Measurements from ENCODE around the gene CMTM7.

Gene CMTM7, protein sequence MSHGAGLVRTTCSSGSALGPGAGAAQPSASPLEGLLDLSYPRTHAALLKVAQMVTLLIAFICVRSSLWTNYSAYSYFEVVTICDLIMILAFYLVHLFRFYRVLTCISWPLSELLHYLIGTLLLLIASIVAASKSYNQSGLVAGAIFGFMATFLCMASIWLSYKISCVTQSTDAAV

DNA sequence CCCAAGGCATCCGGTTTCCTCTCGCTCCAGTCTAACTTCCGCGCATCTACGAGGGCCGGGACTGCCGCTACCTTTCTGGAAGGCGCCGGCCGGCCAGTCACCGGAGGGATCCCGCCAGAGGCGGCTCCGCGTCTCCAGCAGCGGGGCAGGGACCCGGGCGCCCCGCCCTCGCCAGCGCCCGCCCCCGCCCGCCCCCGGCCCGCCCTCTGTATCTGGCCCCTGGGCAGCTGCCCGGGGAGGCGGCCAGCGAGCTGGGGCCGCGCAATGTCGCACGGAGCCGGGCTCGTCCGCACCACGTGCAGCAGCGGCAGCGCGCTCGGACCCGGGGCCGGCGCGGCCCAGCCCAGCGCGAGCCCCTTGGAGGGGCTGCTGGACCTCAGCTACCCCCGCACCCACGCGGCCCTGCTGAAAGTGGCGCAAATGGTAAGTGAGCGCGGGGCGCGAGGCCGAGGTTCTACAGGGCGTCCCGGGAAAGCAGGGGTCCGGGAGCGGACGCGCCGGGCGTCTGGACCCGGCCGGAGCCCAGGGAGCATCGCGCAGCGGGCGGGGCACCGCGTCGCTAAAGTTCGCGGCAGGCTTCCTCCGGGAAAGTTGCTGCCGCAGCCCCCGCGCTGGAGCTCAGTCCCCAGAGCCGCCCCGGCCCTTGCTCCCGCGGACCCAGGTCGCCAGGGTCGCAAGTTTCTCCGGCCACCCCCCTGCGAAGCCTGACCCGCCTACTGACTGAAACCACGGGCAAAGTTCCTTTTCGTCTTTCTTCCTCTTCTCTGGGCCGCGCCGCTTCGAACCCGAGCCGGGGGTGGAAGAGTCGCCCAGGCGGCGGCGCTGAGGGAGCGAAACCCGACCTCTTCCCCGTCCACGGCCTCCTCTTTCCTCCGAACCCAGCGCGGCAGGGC, at the start of gene CMTM7:
Gene CMTM7 (plus strand): TSS at position 211 of the 893 bp plus-strand sequence. CDS start 54 bp downstream, at position 265.
- DNase-seq = peak; percentile 72

DNA sequence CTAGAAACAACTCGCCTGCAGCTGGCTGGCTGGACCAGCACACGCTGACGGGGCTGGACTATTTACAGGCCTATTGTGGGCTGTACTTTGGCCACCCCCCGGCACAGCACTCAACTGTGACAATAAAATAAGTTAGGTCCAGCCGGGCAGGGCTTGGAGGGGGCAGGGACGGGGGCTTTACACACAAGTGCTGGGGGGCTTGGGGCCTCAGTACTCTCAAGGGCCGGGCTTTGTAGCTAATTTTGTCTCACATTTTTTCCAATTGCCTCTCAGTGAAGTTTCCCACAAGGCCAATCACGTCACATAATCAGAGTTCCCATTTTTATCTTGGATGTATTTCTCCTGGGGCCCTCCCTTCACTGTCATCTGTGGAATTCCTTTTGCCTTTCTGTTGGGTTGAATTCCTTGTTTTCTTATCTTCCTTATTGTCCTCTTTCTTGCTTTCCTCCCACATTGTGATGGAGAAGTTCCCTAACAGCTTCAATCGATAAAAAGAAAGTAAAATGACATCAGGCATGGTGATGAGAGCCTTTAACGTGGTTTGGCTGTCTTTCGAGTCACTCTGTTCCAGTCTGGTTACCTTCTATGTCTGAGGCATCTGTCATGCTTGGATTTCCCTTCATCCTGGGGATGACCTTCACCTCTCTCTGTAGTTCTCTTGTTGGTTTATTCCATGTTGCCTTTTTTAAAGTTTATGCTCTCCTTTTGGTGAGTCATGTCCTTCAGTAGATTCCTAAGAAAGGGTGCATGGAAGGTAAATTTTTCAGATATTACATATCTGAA, 44.1 kb upstream of the CMTM7 start:
- peak; percentile 0 for DNase-seq

DNA sequence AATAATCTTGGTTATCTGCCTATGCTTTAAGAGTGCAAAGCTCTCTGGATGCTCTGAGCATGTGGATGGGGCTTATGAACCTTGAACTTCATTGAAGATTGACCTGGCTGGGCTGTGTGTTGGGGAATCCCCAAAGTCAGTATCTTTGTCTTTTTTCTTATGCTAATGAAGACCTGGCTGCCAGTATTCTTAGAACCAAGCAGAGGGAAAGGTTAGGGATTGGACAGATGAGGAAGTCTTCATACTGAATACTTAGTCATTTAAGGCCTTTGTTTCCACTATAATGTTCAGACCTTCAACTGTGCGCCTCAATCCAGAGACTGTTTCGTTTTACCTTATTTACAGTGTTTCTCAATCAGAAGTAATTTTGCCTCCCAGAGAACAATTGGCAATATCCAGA, 42.5 kb upstream of the CMTM7 start:
- DNase-seq = no peak

DNA sequence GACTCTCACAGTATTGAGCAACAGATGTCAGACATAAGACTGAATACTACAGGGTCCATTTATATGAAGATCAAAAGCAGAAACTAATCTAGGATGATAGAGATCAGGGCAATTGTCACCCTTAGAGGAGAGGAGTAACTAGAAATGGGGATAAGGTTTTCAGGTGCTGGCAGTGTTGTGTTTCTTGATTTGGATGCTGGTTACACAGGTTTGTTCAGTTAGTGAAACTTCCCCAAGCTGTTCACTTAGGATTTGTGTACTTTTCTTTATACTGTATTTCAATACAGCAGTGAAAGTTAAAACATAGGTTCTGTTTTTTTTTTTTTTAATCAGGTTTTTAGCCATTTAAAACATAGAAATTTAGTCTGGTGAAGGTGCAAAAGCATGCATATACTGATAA, 39.1 kb upstream of the CMTM7 start:
- no peak for DNase-seq

DNA sequence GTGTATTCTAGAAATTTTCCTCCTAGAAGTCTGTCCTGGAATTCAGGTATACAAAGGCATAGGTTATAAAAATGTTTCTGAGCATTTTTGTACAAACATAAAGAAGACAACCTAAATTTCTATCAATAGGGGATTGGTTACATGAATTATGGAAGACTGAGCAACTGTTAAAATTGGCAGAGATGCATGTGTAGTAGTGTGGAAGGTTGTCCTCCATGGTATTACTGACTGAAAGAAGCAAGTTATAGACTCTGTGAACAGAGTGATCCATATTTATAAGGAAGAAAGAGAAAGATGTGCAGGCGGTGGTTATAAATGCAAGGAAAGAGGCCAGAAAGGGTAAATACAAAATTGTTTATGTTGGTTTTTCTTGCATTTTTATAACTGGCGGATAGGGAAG, 38.3 kb upstream of the CMTM7 start:
- no peak for DNase-seq

DNA sequence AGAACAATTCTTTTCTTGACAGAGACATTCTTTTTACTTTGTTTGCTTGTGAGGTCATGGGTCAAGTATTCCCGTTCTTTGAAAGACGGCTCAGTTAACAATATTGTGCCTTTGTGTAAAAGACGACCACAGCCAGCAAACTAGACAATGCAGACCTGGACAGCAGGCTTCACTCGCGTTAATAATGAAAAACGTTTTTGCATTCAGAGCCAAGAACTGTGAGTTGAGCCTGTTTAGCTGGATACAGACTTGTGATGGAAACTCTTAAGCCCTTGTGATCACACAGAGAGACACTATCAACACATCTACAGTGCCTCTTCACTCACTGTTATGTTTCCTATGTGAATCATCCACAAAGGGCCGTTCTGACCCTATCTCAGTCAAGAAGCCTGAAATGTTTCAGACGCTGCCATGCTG, 37.3 kb upstream of the CMTM7 start:
- peak; percentile 16 for DNase-seq

DNA sequence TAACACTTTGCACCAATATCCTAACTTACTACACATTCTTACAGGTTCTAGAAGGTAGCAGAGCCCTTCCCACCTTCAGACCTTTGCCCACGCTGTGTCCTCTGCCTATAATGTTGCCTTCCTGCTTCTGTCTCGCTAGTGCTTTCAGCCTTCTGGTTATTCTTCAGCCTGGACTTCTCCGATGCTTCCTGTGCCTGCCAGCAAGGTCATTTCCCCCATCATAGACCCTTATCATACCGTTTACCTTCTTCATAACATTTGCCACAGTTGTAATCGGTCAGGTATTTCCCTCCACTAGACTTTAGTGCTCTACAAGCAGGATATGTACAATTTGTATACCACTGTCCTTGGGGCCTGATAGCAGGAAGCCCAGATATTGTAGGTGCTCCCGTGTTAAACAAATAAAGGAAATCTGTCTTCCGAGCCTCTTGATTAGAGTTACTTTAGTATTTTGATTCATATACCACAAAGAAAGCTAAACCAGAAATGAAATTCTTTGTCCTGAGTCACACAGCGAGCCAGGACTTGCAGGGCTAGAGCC, 35.8 kb upstream of the CMTM7 start:
- DNase-seq = no peak

DNA sequence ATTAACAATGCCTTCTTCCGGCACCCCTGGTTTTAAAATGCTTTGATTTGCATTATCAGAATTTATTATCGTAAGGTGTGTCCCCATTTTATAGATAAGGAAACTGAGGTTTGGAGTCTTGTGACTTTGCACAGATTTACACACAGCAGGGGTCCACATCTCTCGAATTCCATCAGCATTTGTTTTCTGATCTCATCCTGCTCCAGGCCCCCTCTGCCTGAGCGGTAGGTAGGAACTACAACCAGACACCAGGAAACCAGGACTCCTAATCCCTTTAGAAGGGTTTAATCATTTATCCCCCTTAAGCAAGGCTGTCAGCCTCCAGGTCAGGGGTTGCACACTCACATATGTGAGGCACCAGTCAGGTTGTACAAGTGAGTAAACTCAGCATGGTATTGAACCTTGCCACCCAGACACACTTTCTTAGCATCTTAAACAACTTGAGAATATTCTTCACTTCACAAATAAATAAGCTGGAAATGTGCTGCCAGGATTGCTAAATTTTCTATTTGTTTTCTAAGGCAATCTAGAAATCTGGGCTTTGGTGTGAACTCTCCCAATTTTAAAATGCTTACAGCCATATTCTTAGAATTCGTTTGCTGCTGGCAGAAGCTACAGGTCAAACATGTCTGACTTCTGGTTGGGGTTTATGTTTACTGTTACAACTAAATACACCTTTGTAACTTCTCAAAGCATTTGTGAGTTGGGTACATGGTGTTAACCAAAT, 31.7 kb upstream of the CMTM7 start:
- DNase-seq = no peak

DNA sequence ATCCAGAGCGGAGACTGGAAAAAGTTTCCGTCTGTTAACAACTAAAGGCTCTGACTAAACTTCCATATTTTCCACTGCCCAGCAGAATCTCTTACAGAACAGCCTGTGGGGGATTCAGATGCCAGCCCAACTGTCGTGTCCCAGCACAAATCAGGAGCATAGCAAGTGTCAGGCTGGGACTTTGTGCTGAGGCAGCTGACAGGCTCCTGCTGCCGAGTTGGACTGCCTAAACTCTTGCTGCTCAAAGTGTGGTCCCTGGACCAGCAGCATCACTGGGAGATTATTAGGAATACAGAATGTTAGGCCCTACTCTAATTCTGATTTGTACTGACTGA, 31.2 kb upstream of the CMTM7 start:
- no peak for DNase-seq

DNA sequence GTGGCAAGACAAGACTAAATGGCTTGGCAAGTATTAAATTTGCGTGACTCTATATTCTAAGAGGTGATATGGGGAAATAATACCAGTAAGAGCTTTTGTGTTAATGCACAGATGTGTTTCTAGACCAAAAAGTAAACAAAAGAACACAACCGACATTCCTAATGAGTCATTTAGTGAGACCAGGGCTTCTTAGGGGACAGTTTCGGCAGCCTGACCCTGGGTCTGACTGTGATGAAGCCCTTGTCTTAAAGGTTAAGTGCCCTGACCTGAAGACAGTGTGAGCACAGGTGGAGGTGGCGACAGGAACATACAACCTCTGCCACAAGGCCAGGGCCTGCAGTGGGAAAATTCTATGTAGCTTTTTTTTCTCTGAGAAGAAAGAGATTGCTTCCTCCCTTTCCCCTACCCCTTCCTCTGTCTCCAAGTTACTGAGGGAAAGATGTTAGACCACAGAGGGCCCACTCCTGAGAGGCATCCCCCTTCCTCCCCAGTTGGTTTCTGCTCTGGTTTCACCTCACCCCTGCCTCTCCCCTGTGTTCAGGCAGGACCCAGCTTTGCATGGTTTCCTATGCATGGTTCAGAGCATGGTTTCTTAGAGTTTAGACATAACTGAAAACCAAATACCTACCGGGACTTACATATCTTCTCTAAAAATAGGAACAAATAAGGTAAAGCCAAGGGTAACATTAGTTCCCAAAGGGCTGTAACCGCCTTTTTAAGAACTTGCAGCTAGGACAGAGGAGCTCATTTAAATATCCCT, 24.8 kb upstream of the CMTM7 start:
- peak; percentile 1 for DNase-seq

DNA sequence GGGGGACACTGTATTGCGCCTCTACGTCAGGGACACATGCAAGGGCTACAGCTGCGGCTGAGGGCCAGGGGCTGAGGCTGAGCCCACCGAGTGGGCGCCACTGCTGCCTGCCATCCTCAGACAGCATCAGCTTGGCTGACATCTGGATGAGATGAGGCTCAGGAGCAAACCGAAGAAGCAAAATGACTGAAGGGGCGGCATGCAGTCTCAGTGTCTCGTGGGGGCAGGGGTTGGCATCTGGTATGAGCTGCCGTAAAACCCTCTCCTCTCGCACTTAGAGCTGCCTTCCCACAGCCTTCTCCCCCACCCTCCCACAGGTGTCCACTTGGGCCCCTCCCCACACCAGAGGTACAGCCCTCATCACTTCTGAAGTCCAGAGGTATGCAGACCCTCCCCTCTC, 24.2 kb upstream of the CMTM7 start:
- DNase-seq = no peak

DNA sequence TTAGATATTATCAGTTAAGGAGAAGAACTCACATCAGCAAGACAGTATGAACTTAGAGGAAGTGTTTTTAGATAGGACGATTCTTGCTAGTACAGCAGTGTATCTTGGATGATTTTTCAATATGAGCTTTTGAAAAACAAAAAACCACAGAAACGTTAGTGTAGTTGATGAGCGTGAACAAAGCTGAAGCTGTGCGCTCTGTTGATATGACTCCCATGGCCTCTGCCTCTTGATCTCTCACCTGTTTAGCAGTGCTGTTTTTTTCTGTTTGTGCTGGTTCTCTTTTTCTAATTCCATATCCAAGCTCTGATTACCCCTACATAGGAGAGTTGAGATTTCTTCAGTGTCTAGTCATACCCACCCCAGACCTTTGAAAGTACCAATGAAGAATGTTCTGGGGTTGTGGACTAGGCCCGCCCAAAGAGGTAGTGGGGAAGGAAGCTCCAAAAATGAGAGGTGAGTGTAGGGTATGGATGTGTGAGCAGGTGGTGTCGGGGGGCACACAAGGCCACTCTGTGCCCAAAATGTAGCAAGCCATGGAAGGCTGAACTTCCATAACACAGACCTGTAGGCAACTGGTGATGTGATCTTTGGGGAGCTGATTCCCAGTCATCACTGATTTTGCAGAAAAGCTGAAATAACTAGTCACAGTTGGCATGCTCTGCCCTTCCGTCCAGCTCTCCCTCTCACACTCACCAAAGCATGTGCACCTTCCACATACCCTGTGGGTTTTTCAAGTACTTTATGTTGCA, 20.0 kb upstream of the CMTM7 start:
- DNase-seq = no peak

DNA sequence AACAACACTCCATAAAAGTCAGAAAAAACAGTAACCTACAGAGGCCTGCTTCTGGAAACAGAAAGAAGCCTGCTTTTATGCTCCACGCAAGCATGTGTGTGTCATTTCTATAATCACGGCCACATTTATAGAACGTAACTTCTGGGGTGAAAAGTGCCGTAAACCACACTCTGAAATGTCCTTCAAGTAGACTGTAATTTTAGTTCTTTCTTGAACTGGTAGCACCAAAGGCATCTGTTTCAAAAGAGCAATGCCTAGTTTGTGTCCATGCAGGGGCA, 19.5 kb upstream of the CMTM7 start:
- DNase-seq = no peak

DNA sequence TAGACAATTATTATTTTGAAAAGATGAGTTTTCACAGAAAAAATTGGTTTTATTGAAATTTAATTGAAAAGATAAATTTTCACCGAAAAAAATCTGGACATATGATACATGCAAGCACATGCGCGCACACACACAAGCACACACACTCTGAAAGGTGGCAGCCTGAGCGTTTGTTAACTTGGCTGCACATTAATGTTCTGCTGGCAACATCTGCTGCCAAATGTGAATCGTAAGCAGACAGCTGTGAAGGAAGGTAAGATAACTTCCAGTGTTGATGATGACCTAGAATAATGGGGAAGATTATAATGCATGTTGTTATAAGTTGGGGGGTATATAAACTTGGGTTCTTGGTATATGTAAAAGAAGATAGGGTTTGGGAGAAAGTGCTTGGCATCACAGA, 18.4 kb upstream of the CMTM7 start:
- no peak for DNase-seq

DNA sequence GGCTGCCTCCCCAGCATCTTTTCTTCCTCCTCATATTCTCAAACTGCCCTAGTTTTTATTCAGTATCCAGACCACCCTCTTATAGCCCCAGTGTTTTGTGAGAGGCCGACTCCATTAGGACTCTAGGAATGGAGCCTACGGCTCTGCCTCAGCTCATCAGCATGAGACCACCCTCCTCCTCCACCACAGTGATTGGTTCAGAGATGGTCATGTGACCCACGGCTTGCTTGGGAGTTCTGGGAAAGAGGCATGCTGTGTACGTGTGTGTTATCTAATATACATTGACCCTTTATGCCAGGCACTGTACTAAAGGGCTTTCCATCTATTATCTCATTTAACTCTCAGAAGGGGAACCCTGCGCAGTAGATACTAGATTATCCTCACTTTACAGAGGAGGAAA, 17.8 kb upstream of the CMTM7 start:
- DNase-seq = no peak

DNA sequence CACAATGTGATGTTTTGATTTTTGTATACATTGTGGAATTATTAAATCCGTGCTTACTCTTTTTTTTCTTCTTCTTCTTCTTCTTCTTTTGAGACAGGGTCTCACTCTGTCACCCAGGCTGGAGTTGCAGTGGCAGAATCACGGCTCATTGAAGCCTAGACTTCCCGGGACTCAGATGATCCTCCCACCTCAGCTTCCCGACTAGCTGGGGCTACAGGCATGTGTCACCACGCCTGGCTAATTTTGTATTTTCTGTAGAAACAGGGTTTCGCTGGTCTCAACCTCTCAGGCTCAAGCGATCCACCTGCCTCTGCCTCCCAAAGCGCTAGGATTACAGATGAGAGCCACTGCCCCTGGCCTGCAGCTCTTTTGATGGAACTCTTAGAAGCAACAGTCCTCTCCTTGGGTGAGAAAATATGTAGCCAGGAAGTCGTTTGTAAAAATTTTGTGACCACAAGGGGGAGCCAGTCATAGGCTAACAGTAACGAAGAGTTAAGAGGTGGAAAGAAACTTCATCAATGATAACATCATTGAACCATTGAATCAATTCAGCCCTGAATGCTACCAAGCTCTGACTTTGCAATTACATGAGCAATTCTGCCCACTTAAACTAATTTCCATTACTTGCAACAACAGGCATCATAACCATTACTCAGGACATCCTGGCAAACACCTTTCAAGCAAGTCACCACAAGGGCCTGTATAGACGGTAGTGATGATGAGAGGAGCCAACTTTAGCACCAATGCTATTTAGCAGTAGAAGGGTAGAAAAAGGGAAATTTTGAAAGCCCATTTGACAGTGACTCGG, 16.7 kb upstream of the CMTM7 start:
- DNase-seq = peak; percentile 58

DNA sequence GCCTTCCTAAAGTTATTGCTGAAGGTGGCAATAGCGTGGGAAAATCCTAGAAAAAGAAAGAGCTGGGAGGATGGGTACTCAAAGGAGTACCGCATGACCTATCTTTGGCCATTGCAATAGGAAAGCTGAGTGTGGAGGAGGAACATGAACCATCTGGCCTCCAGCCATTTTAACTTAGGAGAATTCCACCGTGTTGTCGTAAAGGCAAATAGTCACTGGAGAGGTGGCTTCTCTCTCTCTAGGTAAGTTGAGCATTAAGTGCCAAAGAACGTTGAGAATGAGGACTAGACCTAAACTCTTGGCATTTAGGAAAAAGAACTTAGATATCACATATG, 16.1 kb upstream of the CMTM7 start:
- DNase-seq = no peak

DNA sequence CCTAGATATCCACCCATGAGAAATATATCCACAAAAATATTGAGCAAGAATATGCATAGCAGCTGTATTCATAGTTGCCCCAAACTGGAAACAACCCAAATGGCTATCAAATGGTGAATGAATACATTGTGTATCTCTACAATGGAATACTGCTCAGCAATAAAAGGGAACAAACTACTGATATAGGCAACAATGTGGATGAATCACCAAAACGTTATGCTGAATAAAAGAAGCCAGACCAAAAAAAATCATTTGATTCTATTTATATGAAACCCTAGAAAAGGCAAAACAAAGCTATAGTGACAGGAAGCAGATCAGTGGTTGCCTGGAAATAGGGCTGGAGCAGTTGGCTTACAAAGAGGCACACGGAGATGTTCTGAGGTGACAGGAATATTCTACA, 15.5 kb upstream of the CMTM7 start:
- no peak for DNase-seq

DNA sequence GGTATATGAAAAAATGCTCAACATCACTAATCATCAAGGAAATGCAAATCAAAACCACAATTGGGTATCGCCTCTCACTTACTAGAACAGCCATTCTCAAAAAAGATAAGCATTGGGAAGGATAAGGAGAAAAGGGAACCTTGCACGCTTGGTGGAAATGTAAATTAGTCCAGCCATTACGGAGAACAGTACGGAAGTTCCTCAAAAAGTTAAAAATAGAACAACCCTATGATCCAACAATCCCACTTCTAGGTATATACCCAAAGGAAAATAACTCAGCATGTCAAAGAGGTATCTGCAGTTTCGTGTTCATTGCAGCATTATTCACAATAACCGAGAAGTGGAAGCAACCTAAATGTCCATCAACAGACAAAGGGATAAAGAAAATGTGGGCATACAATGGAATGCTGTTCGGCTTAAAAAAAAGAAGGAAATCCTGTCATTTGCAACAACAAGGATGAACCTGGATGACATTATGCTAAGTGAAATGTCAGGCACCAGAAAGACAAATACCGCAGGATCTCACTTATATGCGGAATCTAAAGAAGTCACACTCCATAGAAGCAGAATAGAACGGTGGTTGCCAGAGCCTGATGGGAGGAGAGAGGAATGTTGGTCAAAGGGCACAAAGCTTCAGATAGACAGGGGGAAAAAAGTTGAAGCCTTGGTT, 11.7 kb upstream of the CMTM7 start:
- no peak for DNase-seq

DNA sequence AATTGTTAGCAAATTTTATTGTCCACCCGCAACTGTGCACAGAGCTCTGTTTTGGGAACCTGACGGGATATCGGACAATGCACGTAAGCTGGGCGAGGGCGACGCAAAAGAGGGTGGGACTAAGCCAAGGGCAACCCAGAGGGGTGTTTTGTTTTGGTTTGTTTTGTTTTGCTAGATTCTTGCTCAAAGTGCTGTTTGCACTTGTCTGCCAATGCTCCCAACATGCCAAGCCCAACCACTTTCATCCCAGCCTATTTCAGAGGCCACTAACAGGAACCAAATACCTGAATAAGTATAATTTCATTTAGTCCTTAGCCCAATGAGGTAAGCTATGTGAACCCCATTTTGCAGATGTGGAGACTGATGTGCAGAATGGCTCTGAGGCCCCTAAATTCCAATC, 9.7 kb upstream of the CMTM7 start:
- DNase-seq = no peak

All from DMS53 (cell line).